Measurements from ENCODE around the gene PRICKLE1. TPM values are rescaled to one million over a fixed set of nuclear protein-coding genes. Genes with fewer than 3 reads are reported as not detected.
A peak's percentile ranks its signal among the peaks of the same experiment; 100 is the strongest.

The PRICKLE1 gene
- total and polyA plus RNA-seq, 2 of the 13 experiments (the other 11 are each of a cell fraction or from before 2014, with no cell fraction given), result not detected

DNA sequence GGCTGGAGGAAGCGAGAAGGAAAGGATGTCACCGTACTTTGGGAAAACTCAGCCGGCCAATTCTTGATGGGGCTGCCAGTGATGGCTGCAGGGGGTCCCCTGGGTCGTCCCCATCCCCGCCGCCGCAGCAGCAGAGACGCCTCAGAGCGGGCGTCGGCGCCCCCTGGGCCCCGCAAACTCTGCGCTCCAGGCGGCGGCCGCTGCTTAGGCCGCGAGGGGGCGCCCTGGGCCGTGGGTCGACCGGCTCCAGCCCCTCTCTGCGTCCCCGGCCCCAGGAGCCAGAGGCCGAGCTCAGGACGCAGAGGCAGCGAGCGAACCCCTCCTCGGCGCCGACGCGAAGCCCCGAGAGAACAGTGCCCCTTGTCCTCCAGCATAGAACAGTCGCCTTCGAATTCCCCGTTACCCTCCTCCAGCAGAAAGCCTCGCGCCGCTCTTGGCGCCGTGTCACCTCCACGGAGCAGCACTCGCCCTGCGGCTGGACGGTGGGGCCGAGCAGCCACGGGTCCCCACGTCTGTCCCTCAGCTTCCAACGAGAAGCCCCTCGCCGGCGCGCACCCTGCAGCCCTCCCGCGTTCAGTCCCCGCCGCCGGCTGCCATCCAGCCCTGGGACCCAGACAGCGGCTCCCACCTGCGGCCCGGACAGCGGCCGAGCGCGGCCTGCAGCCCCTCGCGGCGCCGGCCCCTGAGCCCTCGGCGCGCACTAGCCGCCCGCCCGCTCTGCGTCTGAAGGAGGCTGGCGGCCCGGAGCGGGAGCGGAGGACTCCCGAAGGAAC is 106.6 kb downstream of the PRICKLE1 start (continued):
- TF ChIP-seq, protein P1, sequence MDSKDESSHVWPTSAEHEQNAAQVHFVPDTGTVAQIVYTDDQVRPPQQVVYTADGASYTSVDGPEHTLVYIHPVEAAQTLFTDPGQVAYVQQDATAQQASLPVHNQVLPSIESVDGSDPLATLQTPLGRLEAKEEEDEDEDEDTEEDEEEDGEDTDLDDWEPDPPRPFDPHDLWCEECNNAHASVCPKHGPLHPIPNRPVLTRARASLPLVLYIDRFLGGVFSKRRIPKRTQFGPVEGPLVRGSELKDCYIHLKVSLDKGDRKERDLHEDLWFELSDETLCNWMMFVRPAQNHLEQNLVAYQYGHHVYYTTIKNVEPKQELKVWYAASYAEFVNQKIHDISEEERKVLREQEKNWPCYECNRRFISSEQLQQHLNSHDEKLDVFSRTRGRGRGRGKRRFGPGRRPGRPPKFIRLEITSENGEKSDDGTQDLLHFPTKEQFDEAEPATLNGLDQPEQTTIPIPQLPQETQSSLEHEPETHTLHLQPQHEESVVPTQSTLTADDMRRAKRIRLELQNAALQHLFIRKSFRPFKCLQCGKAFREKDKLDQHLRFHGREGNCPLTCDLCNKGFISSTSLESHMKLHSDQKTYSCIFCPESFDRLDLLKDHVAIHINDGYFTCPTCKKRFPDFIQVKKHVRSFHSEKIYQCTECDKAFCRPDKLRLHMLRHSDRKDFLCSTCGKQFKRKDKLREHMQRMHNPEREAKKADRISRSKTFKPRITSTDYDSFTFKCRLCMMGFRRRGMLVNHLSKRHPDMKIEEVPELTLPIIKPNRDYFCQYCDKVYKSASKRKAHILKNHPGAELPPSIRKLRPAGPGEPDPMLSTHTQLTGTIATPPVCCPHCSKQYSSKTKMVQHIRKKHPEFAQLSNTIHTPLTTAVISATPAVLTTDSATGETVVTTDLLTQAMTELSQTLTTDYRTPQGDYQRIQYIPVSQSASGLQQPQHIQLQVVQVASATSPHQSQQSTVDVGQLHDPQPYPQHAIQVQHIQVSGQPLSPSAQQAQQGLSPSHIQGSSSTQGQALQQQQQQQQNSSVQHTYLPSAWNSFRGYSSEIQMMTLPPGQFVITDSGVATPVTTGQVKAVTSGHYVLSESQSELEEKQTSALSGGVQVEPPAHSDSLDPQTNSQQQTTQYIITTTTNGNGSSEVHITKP (CRISPR knock-in tag; IDR thresholded peaks at IDR 0.05; ENCODE audit: low read depth), result no peak
- TF ChIP-seq ZNF570 (CRISPR knock-in tag; IDR thresholded peaks at IDR 0.05; ENCODE audit: borderline replicate concordance) (no peak), NFE2 (CRISPR knock-in tag; IDR thresholded peaks at IDR 0.05) (no peak), ZBTB3 (CRISPR knock-in tag; IDR thresholded peaks at IDR 0.05; ENCODE audit: borderline replicate concordance, low read depth) (no peak), BORCS8-MEF2B (CRISPR knock-in tag; IDR thresholded peaks at IDR 0.05) (peak; percentile 64; the same call in 1 of the 2 replicates), ZSCAN29 (CRISPR knock-in tag; conservative IDR thresholded peaks at IDR 0.05) (no peak), E2F2 (CRISPR knock-in tag; IDR thresholded peaks at IDR 0.05; ENCODE audit: borderline replicate concordance) (no peak), BCL6 (CRISPR knock-in tag; IDR thresholded peaks at IDR 0.05) (peak; percentile 63), ZBTB1 (CRISPR knock-in tag; IDR thresholded peaks at IDR 0.05; ENCODE audit: borderline replicate concordance) (no peak), CTCF (CRISPR knock-in tag; IDR thresholded peaks at IDR 0.05) (peak; percentile 85)
- TF ChIP-seq, protein P2, sequence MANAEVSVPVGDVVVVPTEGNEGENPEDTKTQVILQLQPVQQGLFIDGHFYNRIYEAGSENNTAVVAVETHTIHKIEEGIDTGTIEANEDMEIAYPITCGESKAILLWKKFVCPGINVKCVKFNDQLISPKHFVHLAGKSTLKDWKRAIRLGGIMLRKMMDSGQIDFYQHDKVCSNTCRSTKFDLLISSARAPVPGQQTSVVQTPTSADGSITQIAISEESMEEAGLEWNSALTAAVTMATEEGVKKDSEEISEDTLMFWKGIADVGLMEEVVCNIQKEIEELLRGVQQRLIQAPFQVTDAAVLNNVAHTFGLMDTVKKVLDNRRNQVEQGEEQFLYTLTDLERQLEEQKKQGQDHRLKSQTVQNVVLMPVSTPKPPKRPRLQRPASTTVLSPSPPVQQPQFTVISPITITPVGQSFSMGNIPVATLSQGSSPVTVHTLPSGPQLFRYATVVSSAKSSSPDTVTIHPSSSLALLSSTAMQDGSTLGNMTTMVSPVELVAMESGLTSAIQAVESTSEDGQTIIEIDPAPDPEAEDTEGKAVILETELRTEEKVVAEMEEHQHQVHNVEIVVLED (CRISPR knock-in tag; IDR thresholded peaks at IDR 0.05; ENCODE audit: borderline replicate concordance), result no peak
- TF ChIP-seq, protein P3, sequence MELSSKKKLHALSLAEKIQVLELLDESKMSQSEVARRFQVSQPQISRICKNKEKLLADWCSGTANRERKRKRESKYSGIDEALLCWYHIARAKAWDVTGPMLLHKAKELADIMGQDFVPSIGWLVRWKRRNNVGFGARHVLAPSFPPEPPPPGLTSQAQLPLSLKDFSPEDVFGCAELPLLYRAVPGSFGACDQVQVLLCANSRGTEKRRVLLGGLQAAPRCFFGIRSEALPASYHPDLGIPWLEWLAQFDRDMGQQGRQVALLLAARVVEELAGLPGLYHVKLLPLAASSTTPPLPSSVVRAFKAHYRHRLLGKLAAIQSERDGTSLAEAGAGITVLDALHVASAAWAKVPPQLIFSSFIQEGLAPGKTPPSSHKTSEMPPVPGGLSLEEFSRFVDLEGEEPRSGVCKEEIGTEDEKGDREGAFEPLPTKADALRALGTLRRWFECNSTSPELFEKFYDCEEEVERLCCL (CRISPR knock-in tag; IDR thresholded peaks at IDR 0.05; ENCODE audit: borderline replicate concordance), result no peak
